HG03354 (cell line): Measurements from ENCODE around the gene IFIT3.
"Not testable (repeated sequence)": the region's sequence is repeated elsewhere in the genome, so short reads cannot be mapped to it uniquely, and the experiment has no call there.

Source experiments
- ATAC-seq: cut with Tn5 transposase; IDR thresholded peaks from one replicate; pipeline ENCODE4 v1.9.1; 2021; ENCODE audit warnings: mild to moderate bottlenecking; ENCODE audit not compliant: unreplicated experiment, poor library complexity, severe bottlenecking

The IFIT3 gene, protein sequence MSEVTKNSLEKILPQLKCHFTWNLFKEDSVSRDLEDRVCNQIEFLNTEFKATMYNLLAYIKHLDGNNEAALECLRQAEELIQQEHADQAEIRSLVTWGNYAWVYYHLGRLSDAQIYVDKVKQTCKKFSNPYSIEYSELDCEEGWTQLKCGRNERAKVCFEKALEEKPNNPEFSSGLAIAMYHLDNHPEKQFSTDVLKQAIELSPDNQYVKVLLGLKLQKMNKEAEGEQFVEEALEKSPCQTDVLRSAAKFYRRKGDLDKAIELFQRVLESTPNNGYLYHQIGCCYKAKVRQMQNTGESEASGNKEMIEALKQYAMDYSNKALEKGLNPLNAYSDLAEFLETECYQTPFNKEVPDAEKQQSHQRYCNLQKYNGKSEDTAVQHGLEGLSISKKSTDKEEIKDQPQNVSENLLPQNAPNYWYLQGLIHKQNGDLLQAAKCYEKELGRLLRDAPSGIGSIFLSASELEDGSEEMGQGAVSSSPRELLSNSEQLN

DNA sequence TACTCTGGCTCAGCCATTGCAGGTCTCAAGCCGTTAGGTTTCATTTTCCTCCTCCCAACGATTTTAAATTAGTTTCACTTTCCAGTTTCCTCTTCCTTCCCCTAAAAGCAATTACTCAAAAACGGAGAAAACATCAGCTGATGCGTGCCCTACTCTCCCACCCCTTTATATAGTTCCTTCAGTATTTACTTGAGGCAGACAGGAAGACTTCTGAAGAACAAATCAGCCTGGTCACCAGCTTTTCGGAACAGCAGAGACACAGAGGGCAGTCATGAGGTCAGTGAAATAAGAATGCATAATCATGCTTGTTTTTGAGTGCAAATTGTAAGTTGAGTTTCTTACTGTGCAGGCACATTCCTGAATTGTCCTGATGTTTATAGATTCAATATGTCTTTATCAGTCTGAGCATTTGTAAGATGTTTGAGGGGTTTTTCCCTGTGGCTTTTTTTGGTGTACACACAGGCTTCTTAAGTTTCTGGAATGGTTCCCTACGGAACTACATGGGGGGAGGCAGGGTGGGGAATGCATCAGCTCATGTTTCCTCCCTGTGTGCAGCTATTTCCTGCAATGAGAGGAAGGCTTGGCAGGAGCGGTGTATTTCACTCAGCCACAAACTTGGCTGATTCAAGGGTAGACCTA lies at the start of gene IFIT3:
TSS of gene IFIT3 (plus strand) at position 195 of the 639 bp plus-strand sequence. CDS start at position 272, 77 bp downstream.
- ATAC-seq = peak; percentile 43

DNA sequence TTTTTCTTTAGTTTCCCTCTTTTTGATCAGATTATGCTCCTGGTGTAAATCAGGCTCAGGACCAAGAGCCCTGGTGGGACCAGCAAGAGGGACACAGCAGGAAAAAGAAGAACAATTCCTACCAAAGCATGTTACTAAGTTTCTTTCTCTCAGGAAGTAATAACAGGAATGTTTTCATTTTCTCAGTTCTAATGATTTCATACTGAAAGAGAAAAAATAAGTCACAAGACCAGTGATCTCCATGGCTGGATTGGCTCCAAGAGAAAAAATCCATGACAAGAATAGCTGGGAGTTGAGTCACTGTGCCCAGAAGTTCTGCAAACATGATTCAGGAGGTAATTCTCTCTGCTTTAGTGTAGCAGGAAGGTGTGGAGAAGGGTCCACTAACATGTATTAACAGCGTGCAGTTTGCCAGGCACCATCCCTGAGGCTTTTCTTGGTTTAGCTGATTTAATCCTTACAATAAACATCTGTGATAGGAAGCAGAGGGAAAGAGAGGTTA lies 49.7 kb upstream of the IFIT3 start:
- ATAC-seq = no peak

DNA sequence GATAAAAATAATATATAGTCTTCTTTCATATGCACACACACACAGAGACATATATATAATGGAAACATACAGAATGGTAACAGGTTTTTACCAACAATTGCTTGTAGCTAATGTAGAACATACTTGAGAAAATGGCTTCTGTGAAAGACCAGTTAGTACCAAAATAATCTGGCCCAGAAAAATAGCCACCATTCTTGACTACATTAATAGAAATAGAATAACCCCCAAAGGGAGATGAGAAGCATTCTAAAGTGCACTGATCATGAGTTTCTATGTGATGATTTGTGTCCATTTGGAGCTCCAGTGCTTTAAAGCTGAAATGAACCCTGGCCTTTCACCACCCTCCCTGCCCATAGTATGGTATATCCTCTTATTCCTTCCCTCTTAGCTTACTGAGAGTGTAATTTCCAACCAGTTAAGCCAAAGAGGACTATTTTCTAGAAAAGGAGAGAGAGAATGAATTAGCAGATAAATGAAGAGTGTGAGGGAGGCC lies 48.9 kb upstream of the IFIT3 start:
- no peak for ATAC-seq

DNA sequence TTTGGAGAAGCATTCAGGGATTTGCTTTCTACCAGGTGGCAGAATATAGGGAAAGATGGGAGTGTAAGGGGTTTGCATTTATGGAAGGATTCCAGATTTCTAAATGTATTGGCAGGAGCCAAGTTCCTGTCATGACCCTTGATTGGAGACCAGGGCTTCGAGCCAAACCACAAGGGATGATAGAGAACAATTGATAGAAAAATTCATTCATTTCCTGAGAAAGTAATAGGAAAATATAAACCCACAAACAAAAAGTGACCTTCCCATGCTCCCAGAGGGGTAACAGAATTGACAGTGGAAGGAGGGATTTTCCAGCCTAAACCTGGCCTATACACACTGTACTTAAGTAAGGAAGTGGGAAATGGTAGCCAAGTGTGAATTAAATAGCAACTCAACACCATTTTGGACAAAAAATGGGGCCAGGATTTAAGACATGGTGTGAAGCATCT lies 48.4 kb upstream of the IFIT3 start:
- ATAC-seq = no peak

DNA sequence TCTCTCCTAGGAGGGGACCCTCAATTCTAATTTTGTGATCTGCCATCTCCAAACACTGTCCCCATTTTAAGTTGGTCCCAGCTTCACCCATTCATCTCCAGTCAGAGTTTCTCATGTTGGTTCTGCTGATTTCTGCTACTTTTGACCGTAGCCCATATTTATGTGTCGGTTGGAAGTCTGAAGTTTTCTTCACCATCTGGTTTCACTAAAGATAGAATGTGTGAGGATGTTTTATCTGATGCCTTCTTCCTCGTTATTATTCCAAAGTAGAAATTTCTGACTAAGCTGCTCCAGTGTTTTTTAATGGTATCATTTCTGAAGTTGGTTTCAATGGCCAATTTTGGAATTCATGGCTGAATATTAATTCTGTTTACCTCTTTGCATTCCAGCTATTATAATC lies 47.3 kb upstream of the IFIT3 start:
- no peak for ATAC-seq

DNA sequence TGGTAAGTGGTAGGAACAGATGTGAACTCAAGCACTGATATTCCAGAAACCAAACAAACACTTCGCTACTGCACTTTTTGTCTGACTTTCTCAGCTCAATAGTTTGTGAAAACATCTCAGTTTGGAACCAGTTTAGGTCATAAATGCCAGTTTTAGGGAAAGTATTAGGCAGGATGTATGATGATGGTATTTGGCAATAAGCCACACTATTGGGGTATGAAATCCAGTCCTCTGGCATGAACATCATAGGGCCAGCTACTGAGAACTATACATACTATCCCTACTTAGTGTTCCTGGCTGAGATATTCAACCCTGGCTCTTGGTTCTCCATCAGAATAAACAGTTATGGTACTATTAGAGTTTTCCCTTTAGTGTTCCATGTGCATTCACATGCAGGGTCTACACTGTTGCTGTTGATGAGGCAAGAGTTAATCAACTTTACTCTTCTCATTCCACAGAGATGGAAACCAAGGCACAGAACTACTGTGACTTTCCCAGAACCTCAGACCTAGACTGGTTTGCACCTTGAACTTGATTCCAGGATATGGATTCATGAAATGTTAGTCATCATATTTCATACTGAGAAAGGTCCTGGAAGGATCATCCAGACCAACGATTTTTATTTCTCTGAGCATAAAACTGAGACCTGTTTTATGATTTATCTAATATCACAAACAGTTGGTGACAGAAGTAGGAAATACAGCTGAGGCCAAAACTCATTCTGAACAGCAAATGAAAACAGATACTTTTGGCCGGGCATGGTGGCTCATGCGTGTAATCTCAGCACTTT lies 46.0 kb upstream of the IFIT3 start:
- no peak for ATAC-seq

DNA sequence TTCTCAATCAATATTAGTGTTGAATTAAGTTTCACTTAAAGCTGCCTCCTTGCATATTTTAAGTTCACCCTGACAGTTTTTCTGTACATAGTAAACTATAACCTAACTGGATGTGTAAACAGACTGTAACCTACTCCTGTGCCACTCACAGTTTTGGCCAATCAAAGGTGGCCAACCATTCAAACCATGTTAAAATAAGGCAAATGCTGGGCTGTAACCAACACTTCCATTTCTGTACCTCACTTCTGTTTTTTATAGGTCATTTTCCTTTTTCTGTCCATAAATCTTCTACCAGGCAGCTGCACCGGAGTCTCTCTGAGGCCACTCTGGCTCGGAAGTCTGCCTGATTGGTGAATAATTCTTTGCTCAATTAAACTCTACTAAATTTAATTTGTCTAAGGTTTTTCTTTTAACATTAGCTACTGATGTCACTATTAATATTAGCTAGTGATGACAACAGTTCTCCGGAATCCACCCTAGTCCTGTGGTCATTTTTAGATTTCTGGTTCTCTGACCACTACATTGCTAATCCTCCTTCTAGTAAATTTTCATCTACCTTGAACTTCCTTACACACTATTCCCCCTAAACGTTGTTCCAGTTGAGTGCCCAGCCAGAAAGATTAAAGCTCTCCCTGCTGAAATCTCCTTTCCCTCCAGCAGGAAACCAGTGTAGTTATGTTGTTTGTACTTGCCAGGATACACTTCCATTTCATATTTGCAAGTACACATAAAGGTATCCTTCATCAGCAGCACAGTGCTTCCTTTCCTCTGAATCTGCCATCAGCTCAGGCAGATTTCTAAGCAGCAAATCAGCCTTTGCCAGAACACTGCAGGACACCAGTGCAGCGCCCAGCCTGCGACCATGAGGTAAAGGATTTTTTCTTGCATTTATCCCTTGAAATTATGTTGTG lies 44.5 kb upstream of the IFIT3 start:
- no peak for ATAC-seq

DNA sequence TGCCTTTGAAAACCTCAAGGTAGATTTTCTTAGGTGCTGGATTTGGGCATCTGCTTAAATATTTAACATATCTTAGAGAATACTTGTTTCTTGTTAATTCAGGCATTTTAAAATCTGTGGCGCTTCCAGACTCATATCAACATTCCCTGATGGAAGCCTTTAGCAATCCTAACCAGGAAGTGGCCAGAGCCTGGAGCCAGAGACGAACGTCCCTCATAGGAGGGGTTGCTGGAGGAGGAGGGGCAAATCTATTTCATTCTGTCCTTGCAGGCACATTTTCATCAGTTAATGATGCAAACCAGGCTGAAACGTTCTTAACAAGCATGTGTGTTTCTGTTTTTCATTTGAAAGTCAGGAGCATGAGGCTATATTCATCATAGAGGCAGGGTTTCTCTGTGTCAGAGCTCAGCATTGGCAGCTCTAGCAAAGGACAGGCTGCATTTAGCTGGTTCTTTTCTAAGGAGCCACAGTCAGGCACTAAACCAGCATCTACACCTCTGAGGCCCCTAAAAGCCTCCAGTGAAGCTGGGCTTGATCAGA lies 43.8 kb upstream of the IFIT3 start:
- ATAC-seq = no peak

DNA sequence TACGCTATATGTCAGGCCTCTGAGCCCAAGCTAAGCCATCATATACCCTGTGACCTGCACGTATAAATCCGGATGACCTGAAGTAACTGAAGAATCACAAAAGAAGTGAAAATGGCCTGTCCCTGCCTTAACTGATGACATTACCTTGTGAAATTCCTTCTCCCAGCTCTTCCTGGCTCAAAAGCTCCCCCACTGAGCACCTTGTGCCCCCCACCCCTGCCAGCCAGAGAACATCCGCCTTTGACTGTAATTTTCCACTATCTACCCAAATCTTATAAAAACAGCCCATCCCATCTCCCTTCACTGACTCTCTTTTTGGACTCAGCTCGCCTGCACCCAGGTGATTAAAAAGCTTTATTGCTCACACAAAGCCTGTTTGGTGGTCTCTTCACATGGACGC lies 43.1 kb upstream of the IFIT3 start:
- ATAC-seq = not testable (repeated sequence)

DNA sequence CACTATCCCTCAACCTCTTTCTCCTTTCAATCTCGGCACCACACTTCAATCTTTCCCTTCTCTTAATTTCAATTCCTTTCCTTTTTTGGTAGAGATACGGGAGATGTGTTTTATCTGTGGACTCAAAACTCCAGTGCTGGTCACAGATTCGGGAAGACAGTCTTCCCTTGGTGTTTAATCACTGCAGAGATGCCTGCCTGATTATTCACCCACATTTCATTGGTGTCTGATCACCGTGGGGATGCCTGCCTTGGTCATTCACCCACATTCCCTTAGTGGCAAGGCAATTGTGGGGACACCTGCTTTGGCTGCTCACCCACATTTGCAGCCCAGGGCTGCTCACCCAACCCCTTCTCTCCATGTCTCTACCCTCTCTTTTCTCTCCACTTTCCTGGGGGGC lies 42.5 kb upstream of the IFIT3 start:
- not testable (repeated sequence) for ATAC-seq

DNA sequence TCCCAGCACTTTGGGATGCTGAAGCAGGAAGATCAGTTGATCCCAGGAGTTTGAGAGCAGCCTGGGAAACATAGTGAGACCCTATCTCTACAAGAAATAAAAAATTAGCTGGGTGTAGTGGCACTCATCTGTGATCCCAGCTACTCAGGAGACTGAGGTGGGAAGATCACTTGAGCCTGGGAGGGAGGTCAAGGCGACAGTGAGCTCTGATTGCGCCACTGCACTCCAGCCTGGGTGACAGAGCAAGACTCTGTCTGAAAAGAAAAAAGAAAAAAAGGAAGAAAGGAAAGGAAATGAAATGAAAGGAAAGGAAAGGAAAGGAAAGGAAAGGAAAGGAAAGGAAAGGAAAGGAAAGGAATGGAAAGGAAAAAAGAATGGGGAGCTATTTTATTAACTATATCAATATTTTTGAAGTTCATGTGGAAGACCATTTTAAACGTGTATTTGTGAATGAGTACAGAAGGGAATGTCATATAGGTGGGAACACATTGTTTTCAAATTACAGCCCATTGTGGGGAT lies 33.0 kb upstream of the IFIT3 start:
- ATAC-seq = no peak

DNA sequence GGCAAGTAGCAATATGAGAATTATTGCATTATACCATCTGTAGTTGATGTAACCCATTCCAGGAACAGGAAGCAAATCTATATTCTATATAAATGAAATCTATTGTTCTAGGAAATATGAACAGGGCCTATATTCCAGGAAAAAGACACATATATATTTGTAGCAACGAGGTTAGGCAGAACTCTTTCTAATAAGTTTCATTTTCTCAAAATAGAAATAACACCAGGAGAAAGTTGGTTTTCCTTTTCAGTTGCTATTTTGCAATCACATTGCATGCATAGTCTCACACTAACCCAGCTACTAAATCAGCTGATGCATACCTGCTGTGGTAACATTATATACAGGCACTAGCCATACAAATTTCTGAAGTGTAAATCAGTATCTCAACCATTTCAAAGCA lies 32.2 kb upstream of the IFIT3 start:
- peak; percentile 53 for ATAC-seq

DNA sequence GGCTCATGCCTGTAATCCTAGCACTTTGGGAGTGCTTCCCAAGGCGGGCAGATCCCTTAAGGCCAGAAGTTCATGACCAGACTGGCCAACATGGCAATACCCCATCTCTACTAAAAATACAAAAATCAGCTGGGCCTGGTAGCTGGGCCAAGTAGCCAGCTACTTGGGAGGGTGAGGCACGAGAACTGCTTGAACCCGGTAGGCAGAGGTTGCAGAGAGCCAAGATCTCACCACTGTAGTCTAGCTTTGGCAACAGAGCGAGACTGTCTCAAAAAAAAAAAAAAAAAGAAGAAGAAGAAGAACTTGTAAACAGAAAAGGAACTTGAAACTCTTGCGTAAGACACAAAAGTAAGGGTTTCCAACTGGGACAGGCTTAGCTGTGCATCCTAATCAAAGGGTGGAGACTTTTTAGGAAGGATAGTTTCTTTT lies 31.6 kb upstream of the IFIT3 start:
- peak; percentile 49 for ATAC-seq

DNA sequence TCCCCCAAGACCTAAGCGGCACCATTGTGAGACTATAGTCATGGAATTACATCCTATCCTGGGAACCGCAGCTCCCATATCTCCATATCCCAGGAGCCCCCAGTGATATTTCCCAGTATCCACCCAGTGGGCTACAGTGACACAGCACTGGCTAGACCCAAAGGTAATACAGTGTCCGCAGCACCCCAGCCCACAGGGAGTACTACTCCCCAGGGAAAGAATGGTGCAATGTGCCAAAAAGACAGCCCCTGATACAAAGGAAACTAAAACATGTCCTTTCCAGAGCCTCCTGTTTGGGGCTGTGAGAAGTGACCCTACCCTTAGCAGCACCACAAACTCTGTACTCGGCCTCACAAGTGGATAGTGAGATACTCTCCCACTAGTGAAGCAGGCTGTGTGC lies 30.4 kb upstream of the IFIT3 start:
- no peak for ATAC-seq

DNA sequence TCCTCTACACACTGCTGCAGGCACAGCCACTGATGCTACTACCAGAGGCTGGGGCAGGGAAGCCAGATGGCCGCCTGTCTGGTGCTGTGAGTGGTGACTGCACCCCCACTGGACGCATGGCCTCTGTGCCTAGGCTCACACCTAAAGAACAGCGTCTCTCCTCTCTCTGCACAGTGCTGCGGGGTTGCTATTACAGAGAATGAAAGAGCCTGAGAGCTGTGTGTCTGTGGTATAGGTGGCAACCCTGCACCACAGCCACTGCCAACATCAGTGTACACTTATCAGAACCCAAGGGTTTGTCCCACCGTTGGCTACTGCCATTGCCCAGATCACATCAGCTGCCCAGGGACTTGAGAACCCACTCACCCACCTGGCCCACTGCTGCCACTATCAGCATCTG lies 30.0 kb upstream of the IFIT3 start:
- ATAC-seq = no peak

DNA sequence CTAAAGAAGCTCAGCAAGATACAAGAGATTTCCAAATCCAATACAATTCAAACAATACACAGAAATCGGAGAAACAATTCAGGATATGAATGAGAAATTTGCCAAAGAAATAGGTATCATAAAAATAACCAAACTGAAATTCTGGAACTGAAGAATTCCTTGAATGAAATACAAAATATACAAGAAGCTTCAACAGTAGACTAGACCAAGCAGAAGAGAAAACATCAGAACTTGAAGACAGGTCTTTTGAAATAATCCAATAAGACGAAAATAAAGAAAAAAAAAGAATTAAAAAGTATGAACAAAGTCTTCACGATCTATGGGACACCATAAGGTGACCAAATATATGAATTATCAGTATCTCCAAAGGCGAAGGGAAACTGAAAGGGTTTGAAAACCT lies 28.8 kb upstream of the IFIT3 start:
- no peak for ATAC-seq

DNA sequence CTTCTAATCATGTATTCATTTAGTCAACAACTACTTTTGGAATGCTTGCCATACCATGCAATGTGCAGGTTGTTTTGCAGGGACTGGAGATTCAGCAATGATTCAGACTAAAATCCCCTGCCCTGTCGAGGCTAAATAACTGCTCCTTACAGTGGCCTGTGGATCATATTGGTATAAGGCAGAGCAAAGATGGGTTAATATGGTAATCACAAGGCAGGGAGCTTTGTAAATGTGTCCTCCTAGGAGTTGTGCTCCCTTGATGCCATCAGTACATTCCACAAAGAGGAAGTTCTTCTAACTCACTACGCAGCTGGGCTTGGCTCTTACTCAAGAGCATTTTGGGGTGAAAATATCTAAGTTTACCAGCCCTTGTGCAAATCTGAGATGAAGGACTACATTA lies 26.6 kb upstream of the IFIT3 start:
- peak; percentile 35 for ATAC-seq

DNA sequence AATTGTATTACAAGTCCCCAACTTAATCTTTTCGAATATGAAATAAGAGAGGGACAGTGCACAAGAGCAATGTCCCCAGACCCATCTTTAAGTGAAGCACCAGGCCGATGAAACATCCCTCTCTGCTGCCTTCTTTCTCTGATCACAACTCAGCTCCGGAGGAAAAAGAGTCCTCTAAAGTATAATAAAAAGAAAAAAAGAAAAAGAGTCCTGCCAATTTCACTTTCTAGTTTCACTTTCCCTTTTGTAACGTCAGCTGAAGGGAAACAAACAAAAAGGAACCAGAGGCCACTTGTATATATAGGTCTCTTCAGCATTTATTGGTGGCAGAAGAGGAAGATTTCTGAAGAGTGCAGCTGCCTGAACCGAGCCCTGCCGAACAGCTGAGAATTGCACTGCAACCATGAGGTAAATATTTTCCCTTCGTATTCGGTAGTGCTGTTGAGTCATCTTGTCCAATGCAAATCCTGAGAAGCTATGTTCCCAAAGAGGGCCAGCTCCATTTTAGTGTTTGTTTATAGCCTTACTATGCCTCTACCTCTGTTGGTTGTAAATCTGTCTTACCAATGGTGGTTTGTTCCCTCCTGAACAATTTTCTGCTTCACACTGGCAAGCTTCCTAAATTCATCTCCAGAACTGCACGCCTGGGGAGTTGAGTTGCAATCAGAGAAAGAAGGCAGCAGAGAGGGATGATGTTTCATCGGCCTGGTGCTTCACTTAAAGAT lies 25.9 kb upstream of the IFIT3 start, which contains the start of gene IFIT2:
TSS of gene IFIT2 (plus strand) at position 326 of the 725 bp plus-strand sequence. CDS start at position 404, 78 bp downstream.
- peak; percentile 86 for ATAC-seq
